Anterior cingulate cortex (tissue), 58 donors: Measurements from ENCODE around the gene TNFRSF4.

Experiments
- DNase-seq, 58 donors: peaks; one replicate each; lab custom pipeline; 2025; lab: John Stamatoyannopoulos, UW

TNFRSF4 gene

DNA sequence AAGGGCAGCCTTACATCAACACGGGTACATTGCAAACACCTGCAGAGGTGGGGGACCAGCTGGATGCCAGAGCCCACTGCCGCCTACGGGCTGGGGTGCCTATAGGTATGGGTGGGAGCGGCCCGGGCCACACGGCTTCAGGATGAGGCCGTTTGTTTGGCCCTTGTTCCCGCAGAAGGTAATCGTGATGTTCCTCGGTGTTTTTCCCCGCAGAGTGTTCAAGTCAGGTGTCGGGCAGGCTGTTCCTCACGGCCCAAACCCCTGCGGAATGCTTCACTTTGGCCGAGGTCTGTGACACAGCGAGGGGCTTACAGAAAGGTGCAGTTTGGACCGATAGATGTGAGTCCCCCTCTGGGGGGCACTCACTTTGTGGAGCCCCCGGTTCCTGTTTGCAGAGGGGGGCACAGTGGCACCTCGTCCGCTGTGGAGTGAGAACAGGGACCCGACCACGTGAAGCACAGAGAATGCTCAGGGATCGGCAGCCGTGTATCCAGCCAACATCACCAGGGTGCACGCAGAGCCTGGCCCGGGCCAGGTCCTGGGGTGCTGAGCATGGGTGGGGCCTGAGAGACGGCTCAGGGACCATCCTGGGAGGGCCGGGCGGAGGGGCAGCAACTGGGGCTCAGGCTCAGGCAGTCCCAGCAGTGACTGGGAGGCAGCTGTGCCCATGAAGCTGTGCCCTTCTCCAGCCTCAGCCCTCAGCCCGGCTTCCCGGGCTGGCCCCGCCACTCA, 40.7 kb downstream of the TNFRSF4 start:
- DNase-seq = no peak

- no peak for DNase-seq
These were observed 42.2 kb downstream of the TNFRSF4 start for GRCh38 chr1:1171546-1172340.

GRCh38 chr1:1171161-1171545, 42.8 kb downstream of the TNFRSF4 start:
- no peak for DNase-seq

DNA sequence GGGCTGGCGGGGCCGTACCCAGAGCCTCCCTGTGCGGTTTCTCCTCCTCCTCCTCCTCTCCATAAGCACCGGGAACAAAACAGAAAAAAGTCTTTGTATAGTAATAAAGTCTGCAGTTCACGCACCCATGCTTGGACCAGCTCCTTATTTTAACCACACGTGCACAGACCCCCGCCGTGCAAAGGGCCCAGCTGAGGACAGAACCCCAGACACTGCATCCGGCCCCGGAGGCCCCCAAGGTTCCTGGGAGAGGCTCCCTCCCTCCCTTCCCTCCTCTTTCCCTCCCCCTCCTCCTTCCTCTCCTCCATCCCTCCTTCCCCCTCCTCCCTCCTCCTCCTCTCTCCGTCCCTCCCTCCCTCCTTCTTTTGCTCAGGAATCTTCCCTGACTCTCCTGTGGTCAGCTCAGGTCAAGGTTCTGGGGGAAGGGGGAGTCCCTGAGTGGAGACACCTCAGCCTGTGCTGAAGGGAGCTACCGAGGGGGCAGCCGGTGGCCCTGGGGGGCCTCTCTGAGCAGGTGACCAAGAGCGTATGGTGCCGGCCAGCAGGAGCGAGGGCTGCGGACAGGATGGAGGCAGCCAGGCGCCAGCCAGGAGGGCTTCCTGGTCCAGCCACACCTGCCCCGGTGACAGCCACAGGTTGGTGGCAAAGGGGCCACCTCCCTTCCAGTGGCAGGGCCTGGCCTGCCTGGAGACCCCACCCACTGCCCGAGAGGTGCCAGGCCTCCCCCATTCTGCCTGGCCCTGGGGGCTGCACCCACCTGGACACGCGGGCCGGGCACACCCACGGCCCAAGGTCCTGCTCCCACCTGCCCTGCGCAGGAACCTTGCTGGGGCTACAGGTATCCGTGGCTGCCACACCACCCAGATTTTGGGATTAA, 43.5 kb downstream of the TNFRSF4 start:
- no peak for DNase-seq

DNA sequence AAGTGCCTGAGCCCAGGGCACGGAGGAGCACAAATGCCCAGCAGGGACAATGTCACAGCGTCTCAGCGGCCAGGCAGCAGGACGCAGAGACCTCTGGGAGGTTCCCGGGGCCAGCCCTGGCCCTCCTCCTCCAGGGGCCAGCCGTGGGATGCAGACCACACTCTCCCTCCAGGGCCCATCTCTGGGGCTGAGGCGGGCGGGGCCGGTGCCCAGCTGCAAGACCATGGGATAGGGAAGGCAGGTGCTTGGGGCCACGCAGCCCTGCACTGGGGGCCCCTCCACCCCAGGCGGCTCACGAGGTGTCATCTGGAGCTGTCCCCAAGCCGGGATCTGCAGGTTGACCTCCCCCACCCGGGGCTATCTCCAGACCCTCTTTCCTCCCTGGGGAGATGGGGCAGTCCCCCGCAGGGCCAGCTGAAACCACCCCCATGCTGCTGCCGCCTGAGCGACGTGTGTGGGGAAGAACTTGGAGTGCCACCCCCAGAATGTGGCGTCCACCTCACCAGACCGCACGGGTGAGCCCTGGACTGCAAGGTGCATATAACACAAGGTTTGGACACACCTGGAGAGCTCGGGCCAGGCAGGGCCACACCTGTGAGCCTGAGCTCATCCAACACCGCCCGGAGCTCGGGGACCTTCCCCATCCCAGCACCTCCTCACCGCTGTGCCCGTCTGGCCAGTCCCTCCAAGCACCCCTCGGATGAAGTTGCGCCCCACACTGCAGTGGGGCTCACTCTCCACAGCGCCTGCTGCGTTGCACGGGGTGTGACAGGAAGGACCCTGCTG, 44.3 kb downstream of the TNFRSF4 start:
- DNase-seq = no peak

DNA sequence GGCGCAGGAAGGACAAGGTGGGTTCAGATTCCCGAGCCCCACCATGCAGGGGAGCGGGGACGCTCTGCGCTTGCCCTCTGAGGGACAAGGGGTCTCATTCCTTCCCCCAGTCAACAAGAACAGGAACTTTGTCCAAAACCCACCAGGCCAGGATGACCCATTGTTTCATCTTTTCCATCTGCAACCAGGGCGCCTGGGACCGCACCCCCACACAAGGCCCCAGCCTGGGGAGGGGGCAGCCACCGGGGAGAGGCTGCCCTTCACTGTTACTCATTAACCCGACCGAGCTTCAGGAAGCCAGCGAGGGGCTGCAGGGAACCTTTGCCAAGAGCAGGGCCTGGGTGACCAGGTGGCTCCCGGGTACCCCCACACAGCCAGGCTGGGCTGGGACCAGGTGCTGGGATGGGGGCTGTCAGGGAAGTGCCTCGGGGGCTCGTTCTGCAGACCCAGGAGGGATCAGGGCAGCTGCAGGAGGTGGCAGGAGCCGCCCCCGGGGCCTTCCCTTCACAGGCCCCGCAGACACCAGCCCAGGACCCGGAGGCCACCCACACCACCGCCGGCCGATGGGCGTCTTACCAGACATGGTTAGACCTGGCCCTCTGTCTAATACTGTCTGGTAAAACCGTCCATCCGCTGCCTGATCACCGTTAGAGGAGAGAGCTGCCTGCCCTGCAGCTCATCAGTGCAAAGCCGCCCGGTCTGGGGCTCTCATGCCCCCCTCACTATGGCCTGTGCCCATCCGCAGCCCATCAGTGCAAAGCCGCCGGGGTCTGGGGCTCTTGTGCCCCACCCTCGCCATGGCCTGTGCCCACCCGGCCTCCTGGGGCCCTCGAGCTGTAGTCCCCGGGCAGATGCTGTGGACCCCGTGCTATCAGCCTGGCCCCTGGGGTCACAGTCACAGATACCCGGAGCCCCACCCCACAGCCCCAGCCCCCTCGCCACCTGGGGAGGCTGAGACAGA, 45.2 kb downstream of the TNFRSF4 start:
- DNase-seq = no peak

DNA sequence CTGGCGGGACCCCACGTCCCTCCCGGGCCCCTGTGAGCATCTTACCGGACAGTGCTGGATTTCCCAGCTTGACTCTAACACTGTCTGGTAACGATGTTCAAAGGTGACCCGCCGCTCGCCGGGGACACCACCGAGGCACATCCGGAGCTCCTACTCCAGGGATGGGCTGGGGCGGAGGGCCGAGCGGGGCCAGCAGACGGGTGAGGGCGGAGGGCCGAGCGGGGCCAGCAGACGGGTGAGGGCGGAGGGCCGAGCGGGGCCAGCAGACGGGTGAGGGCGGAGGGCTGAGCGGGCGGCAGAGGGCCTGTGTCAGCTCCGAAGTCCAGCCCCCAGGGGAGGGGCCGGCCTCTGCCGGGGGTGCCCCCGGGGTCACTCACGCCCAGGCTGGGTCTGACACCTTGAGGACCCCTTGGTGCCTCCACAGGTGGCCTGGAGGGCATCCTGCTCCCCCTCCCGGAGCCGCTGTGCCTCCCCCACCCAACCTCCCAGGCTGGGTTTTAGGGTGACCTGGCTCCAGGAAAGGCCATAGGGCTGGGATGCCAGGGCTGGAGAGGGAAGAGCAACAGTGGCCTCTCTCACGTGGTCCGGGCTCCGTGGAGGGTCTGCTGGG, 46.0 kb downstream of the TNFRSF4 start:
- no peak for DNase-seq

- no peak for DNase-seq
These were observed 46.5 kb downstream of the TNFRSF4 start for GRCh38 chr1:1167398-1167821.

- DNase-seq = no peak
These were observed 47.1 kb downstream of the TNFRSF4 start for GRCh38 chr1:1166642-1167397.

DNA sequence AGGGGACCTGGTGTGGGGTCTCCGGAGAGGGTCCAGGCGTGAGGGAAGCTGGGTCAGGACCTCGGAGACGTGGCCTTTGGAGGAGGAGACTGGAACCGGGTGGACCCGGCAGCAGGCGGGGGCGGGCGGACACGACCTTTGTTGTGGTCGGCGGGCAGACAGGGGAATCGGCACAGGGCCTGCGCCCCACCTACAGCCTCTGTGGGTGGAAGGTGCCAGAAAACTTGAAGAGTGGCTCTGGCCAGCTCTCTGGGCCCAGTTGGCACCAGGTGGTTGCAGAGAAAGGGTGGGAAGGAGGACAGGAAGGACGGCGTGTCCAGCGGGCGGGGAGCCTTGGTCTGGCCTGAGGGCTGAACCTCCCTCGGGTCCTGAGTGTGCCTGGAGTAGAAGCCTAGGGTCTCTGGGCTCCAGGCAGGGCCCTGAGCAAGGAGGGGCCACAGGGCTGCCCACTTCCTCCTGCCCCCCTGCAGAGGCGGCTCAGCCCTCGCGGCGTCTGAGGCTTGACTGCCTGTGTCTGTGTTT, 48.0 kb downstream of the TNFRSF4 start:
- DNase-seq = no peak

GRCh38 chr1:1165485-1165884, 48.5 kb downstream of the TNFRSF4 start:
- DNase-seq = no peak

DNA sequence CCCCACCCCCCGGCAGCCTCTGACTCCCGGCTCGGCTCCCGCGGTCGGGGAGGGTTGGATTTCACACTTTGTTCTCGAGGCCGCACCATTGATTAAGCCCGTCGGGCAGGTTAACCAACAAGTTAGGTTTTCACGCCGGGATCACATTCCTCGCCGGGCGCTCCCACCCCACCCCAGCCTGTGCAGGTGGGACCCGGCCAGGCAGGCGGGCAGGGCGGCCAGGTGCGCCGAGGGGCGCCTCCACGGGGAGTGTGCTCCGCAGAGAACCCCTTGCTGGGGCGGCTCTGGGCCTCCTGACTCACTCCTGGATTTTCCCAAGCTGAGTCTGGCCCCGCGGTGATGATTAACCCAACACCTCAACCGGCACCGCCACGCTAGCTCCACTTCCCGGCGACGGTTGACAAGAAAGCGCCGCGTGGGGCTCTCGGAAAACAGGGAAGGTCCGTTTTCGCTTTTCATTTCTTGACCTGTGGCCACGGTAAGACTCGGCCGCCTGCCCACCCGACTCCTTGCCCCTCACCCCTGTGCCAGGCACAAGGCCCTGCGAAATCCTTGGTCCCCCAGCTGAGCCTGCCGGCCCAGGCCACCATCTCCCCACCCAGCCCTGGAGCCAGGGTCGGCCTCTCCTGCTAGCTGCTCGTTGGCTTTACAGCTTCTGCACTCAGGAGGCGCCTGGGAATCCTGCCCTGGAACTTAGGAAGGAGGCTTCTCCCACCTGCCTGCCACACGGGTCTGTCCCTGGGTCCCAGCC, 49.1 kb downstream of the TNFRSF4 start:
- no peak for DNase-seq

DNA sequence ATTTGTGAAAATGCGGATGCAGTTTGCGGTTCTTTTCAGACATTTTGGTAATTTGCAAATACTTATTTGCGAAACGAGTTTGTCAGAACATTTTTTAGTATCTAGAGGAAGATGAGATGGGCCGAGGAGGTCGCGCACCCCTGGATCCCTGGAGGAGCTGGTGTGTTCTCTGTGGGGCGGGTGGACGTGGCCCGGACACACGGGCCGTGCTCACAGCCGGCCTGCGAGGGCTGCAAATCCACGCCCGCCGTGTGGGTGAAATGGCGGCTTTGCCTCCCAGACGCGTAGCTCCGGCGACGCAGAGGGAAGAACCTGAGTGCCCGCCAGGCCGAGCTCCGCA, 49.6 kb downstream of the TNFRSF4 start:
- no peak for DNase-seq

DNA sequence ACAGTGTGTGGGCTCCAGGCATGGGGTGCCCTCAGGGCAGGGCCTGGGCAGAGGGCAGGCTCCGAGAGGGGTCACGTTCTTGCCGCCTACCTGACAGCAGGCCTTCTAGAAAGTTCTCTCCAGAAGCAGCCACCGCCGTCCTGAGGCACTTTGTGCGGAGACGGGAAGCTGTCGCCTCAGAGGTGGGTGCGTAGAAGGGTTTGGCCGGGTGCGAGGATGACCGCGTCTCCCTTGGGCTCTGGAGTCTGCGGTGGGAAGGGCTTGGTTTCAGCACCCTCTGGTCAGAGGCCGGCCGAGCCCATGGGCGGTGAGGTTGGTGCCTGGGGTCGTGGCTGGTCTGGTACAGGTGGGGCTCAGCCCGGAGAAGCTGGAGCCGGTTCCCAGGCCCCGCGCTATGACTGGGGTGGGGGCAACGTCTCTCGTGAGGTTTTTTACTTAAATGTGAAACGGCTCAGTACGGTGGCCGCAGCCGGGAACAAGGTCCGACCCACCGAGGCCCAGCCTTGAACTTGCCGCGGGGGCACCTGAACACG, 50.3 kb downstream of the TNFRSF4 start:
- no peak for DNase-seq

DNA sequence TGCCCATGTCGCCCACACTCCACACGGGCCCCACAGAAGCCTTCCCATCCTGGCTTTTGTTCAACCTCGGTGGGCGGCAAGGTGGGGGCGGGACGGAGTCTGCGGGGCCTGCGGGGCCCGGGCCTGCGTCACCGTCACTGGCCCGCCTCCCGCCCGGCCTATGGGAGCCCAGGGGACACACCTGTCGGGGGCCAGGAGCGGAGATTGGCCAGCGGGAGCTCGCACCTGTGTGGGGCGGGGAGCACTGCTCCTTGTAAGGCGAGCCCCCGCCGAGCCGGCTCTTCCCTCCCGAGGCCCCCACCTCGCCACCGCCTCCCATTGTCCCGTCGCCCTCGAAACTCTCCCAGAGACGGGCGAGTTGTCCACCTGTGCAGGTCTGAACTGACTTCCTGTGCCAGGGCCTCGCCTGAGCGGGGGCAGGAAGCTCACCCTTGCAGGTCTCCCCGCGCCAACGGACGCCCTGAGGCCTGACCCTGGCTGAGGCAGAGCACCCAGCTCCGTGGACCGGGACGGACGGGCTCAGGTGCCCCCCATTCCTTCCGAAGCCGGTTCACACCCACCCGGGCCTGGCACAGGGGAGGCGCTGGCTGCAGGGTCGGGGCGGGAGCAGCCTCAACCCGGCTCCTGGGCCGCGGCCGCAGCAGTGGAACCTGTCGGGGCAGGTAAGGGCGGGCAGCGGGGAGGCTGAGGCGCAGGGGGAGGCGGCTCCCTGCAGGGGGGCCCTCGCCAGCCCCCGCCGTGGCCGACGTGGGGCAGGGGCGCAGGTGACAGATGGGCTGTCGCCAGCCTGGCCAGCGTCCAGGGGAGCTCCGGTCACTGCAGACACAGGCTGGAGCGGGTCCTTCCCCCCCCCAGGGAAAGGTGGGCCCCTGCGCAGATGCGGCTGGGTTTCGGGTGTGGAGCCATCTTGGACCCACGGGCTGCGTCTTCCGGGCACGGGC, 51.1 kb downstream of the TNFRSF4 start:
- no peak for DNase-seq

DNA sequence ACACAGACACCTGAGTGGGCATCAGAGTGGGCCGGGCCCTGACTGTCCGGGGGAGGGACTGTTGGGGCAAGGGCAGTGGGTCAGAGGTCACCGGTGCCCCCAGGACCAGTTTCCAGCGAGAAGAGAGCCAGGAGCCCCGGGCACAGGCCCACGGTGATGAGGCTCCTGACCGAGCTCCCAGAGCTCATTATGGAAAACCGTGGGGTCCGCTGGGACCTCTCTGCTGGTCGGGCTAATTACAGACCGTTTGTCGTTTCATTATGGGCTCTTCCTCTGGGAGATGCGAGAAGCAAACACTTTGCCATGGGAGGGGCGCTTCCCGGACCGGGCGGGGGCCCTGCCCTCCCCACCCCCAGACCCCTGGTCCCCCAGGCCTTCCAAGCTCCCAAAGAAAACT, 52.3 kb downstream of the TNFRSF4 start:
- DNase-seq = no peak
